HepG2 (cell line): ENCODE measurements around the gene ZNF526. TPM values are rescaled to one million over a fixed set of nuclear protein-coding genes. Genes with fewer than 3 reads are reported as not detected.

Source experiments
- FOSL2 ChIP-seq: sonication (generic); formaldehyde crosslinking; IDR thresholded peaks from 2 replicates; pipeline ENCODE4 v1.4.0; 2020; ENCODE audit warnings: missing genetic modification reagents
- MTERF4 ChIP-seq: sonication (generic); formaldehyde crosslinking; IDR thresholded peaks from 2 replicates; pipeline ENCODE4 v1.8.0; 2023; ENCODE audit warnings: mild to moderate bottlenecking, missing genetic modification reagents
- MYNN ChIP-seq: sonication (generic); formaldehyde crosslinking; IDR thresholded peaks from 2 replicates; pipeline ENCODE4 v1.4.0; 2020; ENCODE audit warnings: mild to moderate bottlenecking, low read depth, missing genetic modification reagents
- PBX2 ChIP-seq: IDR thresholded peaks from 2 replicates; pipeline ENCODE4 v1.6.1; 2016; ENCODE audit warnings: control low read depth
- RFX5 ChIP-seq: IDR thresholded peaks from 2 replicates; pipeline ENCODE4 v1.6.1; 2011; ENCODE audit warnings: low read depth, low read length, improper control_type of control experiment
- SRSF9 ChIP-seq: fragments of 200-400 bp; formaldehyde crosslinking; IDR thresholded peaks from 2 replicates; pipeline ENCODE4 v1.6.1; 2018; ENCODE audit warnings: borderline replicate concordance, mild to moderate bottlenecking, low read depth, low read length; ENCODE audit not compliant: insufficient read depth, poor library complexity, severe bottlenecking
- TRIM24 ChIP-seq: sonication (generic); formaldehyde crosslinking; IDR thresholded peaks from 2 replicates; pipeline ENCODE4 v1.8.0; 2022; ENCODE audit warnings: mild to moderate bottlenecking, missing genetic modification reagents
- TSC22D2 ChIP-seq: sonication (generic); formaldehyde crosslinking; IDR thresholded peaks from 2 replicates; pipeline ENCODE4 v1.5.1; 2020; ENCODE audit warnings: missing genetic modification reagents, mild to moderate bottlenecking, borderline replicate concordance
- ZSCAN20 ChIP-seq: sonication (generic); formaldehyde crosslinking; IDR thresholded peaks from 2 replicates; pipeline ENCODE4 v1.4.0; 2020; ENCODE audit warnings: missing genetic modification reagents, mild to moderate bottlenecking, borderline replicate concordance
- polyA plus RNA-seq, 8 experiments: library from polyadenylated mRNA; depleted of rRNA in 3 of 8; stranded (reverse) in 7 of 8; unstranded in 1 of 8; fragments of >200 nt; fragmentation: Illumina TruSeq in 4 of 8; extraction: Trizol in 4 of 8; gene quantifications; 2 replicates each; pipeline versions ENCODE4 v1.2.1 to v1.2.3, GENCODE V29; 2011 to 2016; ENCODE audit warnings: low read depth in 4 of 8, missing spikeins in 1 of 8, mixed read lengths in 1 of 8; ENCODE audit not compliant: insufficient read depth in 1 of 8
- total RNA-seq, 5 experiments: library from RNA; depleted of rRNA; stranded (reverse); fragments of >200 nt; fragmentation: Illumina TruSeq; extraction: Trizol; gene quantifications; 2 replicates each; pipeline ENCODE4 v1.2.3, GENCODE V29; 2016; ENCODE audit warnings: low read depth in 1 of 5
- TF ChIP-seq, protein P1 (sequence below): sonication (generic); formaldehyde crosslinking; IDR thresholded peaks from 2 replicates; pipeline ENCODE4 v1.5.0; 2020; ENCODE audit warnings: missing genetic modification reagents

Gene ZNF526
- total and polyA plus RNA-seq, 2 of the 13 experiments (the other 11 are each of a cell fraction or from before 2014, with no cell fraction given): 3.3 to 8.4 TPM

DNA sequence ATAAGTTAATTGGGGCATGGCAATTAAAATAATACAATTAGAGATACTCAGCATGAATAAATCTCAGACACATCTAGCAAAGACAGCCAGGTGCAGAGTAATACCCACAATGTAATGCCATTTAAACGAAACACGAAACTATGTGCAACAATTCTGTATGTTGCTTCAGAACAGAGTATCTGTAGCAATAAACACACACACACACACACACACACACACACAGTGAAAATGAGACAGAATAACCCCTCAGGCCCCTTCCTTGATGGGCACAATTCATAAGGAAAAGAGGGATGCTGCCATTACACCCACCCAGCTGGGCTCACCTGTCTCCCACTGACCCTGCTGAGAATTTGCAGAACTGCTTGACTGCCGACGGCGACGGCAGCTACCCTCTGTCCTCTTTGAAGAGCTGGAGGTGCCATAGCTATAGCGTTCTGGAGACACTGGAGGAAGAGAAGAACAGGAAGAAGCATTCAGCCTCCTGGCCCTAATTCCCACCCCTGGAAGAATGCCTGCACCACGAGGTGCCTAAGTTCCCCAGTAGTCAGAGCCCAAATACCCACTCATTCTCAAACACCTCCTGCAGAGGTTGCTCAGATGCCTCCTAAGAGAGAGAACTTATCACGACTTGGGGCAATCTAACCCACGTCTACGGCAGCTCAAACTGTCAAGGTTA is 5.2 kb upstream of the ZNF526 start (continued):
- TF ChIP-seq MYNN (CRISPR knock-in tag) (no peak), ZSCAN20 (CRISPR knock-in tag) (no peak), FOSL2 (CRISPR knock-in tag) (no peak), TSC22D2 (CRISPR knock-in tag) (no peak), PBX2 (CRISPR knock-in tag) (no peak), TRIM24 (no peak), MTERF4 (no peak), SRSF9 (no peak), RFX5 (no peak)
- TF ChIP-seq, protein P1, sequence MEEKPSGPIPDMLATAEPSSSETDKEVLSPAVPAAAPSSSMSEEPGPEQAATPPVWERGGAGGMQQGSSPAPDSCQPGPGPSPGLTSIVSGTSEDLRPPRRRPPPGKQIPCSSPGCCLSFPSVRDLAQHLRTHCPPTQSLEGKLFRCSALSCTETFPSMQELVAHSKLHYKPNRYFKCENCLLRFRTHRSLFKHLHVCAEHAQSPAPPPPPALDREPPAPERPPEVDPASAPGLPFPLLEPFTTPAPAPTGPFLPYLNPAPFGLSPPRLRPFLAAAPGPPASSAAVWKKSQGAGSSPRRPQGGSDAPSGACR: no peak
